ENCODE measurements around the gene ZNF541. TPM values are rescaled to one million over a fixed set of nuclear protein-coding genes. Genes with fewer than 3 reads are reported as not detected.

Gene ZNF541, protein sequence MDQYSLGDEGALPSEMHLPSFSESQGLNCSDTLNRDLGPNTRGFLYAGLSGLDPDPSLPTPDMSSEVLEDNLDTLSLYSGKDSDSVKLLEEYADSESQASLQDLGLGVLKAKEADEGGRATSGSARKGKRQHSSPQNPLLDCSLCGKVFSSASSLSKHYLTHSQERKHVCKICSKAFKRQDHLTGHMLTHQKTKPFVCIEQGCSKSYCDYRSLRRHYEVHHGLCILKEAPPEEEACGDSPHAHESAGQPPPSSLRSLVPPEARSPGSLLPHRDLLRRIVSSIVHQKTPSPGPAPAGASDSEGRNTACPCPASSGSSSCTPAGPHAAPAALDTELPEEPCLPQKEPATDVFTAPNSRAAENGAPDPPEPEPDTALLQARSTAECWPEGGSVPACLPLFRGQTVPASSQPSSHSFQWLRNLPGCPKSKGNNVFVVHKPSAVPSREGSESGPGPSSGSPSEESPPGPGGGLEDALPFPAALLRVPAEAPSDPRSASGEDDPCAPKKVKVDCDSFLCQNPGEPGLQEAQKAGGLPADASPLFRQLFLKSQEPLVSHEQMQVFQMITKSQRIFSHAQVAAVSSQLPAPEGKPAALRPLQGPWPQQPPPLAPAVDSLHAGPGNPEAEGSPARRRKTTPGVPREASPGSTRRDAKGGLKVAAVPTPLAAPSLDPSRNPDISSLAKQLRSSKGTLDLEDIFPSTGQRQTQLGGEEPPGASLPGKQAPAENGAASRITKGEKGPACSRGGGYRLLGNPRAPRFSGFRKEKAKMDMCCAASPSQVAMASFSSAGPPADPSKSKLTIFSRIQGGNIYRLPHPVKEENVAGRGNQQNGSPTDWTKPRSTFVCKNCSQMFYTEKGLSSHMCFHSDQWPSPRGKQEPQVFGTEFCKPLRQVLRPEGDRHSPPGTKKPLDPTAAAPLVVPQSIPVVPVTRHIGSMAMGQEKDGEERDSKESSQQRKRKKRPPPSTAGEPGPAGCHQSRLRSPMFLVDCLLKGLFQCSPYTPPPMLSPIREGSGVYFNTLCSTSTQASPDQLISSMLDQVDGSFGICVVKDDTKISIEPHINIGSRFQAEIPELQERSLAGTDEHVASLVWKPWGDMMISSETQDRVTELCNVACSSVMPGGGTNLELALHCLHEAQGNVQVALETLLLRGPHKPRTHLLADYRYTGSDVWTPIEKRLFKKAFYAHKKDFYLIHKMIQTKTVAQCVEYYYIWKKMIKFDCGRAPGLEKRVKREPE (N-terminal part only)
- under 1 TPM; 0.35 to 0.40 TPM for total RNA-seq

DNA sequence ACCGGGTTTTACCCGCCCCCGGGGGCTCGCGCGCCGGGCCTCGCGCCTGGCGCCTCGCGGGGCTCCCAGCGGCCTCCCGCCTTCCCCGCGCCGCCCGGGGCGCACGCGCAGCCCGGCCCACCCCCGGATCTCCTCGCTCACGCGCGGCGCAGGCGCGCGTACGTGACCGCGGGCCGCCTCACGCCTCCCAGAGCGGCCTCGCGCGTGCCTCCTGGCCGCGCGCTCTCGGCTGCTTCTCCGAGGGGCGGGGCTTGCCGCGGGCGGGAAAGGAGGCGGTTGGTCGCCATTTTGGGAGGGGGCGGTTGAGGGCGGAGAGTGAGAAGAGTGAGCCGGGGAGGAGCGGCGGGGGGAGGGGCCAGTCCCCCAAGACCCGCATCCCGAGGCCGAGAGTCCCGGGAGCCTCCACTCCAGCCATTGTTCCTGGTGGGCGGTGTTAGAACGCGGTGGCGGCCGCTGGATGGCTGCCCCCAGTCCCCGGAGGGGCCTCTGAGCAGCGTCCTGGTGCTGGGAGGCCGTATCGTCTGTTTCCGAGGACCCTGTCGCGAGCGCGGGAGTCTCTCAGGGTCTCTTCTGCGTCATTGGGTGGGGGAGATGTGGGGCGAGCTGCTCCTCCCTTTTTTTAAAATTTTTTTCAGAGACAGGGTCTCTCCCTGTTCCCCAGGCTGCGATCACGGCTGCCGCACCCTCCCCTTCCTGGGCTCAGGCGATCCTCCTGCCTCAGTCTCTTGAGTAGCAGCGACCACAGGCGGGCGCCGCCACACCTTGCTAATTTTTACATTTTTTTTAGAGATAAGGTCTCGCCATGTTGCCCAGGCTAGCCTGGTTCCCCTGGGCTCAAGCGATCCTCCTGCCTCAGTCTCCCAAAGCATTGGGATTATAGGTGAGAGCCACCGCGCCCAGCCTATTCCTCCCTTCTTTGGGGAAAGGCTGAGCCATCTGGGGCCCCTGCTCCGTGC, at the start of gene ZNF541:
Gene ZNF541 (minus strand): TSS at position 78 of the 956 bp plus-strand sequence. CDS start 17,292 bp downstream, outside the sequence.
- peak; percentile 78 for DNase-seq
- peak within 1 kb of the TSS; percentile 36 for H3K27ac Mint-ChIP-seq
- POLR2A ChIA-PET, result no interaction called here
- H3K36me3 Mint-ChIP-seq (ENCODE audit: low read depth), result no peaks in the 10 kb centered on the region
- H3K4me3 Mint-ChIP-seq, result peak within 1 kb of the TSS; percentile 25
- H3K27me3 Mint-ChIP-seq, result peaks cover 10% of the 10 kb centered on the region
- H3K9me3 Mint-ChIP-seq, result no peaks in the 10 kb centered on the region
- CTCF ChIA-PET, result interaction anchor here (1.0 to 1.3 kb wide), 2 partner anchors 10 to 137 kb away, joined by 3 to 4 read pairs; no protein-coding TSS in a partner anchor
- peaks cover 39% of the 10 kb centered on the region for H3K4me1 Mint-ChIP-seq

- ChIA-PET CTCF (no interaction called here), POLR2A (no interaction called here)
- H3K27ac Mint-ChIP-seq, result no peak overlapping the region
- H3K4me1 Mint-ChIP-seq, result peaks cover 15% of the 10 kb centered on the region
- no peak overlapping the region for H3K4me3 Mint-ChIP-seq
- H3K36me3 Mint-ChIP-seq (ENCODE audit: low read depth), result peaks cover 2% of the 10 kb centered on the region
- no peaks in the 10 kb centered on the region for H3K9me3 Mint-ChIP-seq
- H3K27me3 Mint-ChIP-seq, result no peaks in the 10 kb centered on the region
- DNase-seq, result no peak
Observed at GRCh38 chr19:47619763-47620162, 46.8 kb upstream of the ZNF541 start.

- H3K9me3 Mint-ChIP-seq, result peaks cover 2% of the 10 kb centered on the region
- H3K4me1 Mint-ChIP-seq, result peaks cover 15% of the 10 kb centered on the region
- no peak overlapping the region for H3K27ac Mint-ChIP-seq
- ChIA-PET CTCF (no interaction called here), POLR2A (no interaction called here)
- H3K4me3 Mint-ChIP-seq, result no peak overlapping the region
- H3K27me3 Mint-ChIP-seq, result no peaks in the 10 kb centered on the region
- DNase-seq, result no peak
- peaks cover 11% of the 10 kb centered on the region for H3K36me3 Mint-ChIP-seq (ENCODE audit: low read depth)
Observed at GRCh38 chr19:47618771-47619170, 45.8 kb upstream of the ZNF541 start.

DNA sequence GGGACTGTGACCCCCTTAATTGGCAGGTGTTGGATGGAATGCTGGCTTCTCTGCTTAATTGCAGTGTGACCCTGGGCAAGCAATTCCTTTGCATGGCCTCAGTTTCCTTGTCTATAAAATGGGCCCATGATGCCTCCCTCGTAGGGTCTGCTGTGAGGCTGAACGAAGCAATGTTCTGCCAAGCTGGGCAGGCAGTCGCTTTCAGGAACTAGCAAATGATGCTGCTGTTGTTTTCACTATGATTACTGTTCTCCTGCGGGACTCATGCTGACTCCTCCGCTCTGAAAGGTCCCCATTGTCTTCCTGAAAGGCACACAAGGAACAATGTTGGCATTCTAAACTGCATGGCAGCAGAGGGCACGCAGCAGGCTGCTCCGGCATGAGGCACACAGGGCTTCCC, 42.8 kb upstream of the ZNF541 start:
- Mint-ChIP-seq H3K27me3 (no peaks in the 10 kb centered on the region), H3K4me3 (no peak overlapping the region), H3K36me3 (ENCODE audit: low read depth) (peaks cover 20% of the 10 kb centered on the region), H3K4me1 (peaks cover 29% of the 10 kb centered on the region), H3K27ac (no peak overlapping the region), H3K9me3 (peaks cover 2% of the 10 kb centered on the region)
- ChIA-PET CTCF (interaction anchor here (0.7 kb wide), 1 partner anchor 103 kb away, joined by 3 read pairs; no protein-coding TSS in a partner anchor), POLR2A (no interaction called here)
- DNase-seq, result no peak

- H3K27ac Mint-ChIP-seq, result no peak overlapping the region
- no peak for DNase-seq
- H3K36me3 Mint-ChIP-seq (ENCODE audit: low read depth), result peaks cover 21% of the 10 kb centered on the region
- no peaks in the 10 kb centered on the region for H3K27me3 Mint-ChIP-seq
- H3K4me1 Mint-ChIP-seq, result peaks cover 34% of the 10 kb centered on the region
- H3K9me3 Mint-ChIP-seq, result peaks cover 2% of the 10 kb centered on the region
- CTCF ChIA-PET, result no interaction called here
- POLR2A ChIA-PET, result interaction anchor here (0.7 kb wide), 1 partner anchor 111 kb away, joined by 4 read pairs; no protein-coding TSS in a partner anchor
- no peak overlapping the region for H3K4me3 Mint-ChIP-seq
Observed at GRCh38 chr19:47615230-47615629, 42.3 kb upstream of the ZNF541 start.

- POLR2A ChIA-PET, result interaction anchor here (0.7 kb wide), 1 partner anchor 110 kb away, joined by 4 read pairs; no protein-coding TSS in a partner anchor
Observed at GRCh38 chr19:47614559-47614958, 41.6 kb upstream of the ZNF541 start.

DNA sequence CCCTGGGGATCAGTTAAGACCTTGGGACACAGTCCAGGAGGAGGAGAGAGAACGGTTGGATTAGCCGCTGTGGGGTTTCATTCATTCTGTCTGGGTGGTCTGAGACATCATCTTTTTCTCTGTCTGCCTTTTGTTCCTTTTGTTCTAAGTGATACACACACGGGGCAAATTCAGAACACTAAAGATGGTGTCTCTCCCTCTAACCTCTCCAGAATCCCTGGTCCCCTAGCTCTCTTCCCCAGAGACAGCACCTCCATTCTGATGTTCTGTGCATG, 41.0 kb upstream of the ZNF541 start:
- Mint-ChIP-seq H3K9me3 (peaks cover 2% of the 10 kb centered on the region), H3K36me3 (ENCODE audit: low read depth) (peaks cover 21% of the 10 kb centered on the region), H3K27me3 (no peaks in the 10 kb centered on the region), H3K4me1 (peaks cover 27% of the 10 kb centered on the region), H3K27ac (peak overlapping the region; percentile 42), H3K4me3 (no peak overlapping the region)
- POLR2A ChIA-PET, result no interaction called here
- CTCF ChIA-PET, result interaction anchor here (1.1 kb wide), 1 partner anchor 10 kb away, joined by 4 read pairs; no protein-coding TSS in a partner anchor
- no peak for DNase-seq

More at GRCh38 chr19:47614559-47614958, 41.6 kb upstream of the ZNF541 start:
- Mint-ChIP-seq H3K36me3 (ENCODE audit: low read depth) (peaks cover 21% of the 10 kb centered on the region), H3K27ac (no peak overlapping the region), H3K4me3 (no peak overlapping the region), H3K9me3 (peaks cover 2% of the 10 kb centered on the region), H3K27me3 (no peaks in the 10 kb centered on the region), H3K4me1 (peaks cover 28% of the 10 kb centered on the region)
- no peak for DNase-seq
- CTCF ChIA-PET, result interaction anchor here (1.1 kb wide), 1 partner anchor 9 kb away, joined by 4 read pairs; no protein-coding TSS in a partner anchor

GRCh38 chr19:47613165-47614020, 40.4 kb upstream of the ZNF541 start:
- no peak overlapping the region for H3K4me3 Mint-ChIP-seq
- peaks cover 27% of the 10 kb centered on the region for H3K4me1 Mint-ChIP-seq
- H3K27me3 Mint-ChIP-seq, result no peaks in the 10 kb centered on the region
- no peak for DNase-seq
- ChIA-PET POLR2A (no interaction called here), CTCF (no interaction called here)
- peaks cover 21% of the 10 kb centered on the region for H3K36me3 Mint-ChIP-seq (ENCODE audit: low read depth)
- H3K9me3 Mint-ChIP-seq, result peaks cover 2% of the 10 kb centered on the region
- peak overlapping the region; percentile 42 for H3K27ac Mint-ChIP-seq

- Mint-ChIP-seq H3K27ac (peak overlapping the region; percentile 87), H3K36me3 (ENCODE audit: low read depth) (peaks cover 32% of the 10 kb centered on the region), H3K4me1 (peaks cover 33% of the 10 kb centered on the region), H3K9me3 (peaks cover 2% of the 10 kb centered on the region), H3K27me3 (no peaks in the 10 kb centered on the region), H3K4me3 (peak overlapping the region; percentile 73)
- POLR2A ChIA-PET, result no interaction called here
- CTCF ChIA-PET, result interaction anchor here (0.6 to 2.2 kb wide), 9 partner anchors 10 to 174 kb away, joined by 3 to 11 read pairs (median 3); partner anchors contain the start of gene KPTN
- DNase-seq, result no peak
Observed at GRCh38 chr19:47610902-47611301, 38.0 kb upstream of the ZNF541 start.

DNA sequence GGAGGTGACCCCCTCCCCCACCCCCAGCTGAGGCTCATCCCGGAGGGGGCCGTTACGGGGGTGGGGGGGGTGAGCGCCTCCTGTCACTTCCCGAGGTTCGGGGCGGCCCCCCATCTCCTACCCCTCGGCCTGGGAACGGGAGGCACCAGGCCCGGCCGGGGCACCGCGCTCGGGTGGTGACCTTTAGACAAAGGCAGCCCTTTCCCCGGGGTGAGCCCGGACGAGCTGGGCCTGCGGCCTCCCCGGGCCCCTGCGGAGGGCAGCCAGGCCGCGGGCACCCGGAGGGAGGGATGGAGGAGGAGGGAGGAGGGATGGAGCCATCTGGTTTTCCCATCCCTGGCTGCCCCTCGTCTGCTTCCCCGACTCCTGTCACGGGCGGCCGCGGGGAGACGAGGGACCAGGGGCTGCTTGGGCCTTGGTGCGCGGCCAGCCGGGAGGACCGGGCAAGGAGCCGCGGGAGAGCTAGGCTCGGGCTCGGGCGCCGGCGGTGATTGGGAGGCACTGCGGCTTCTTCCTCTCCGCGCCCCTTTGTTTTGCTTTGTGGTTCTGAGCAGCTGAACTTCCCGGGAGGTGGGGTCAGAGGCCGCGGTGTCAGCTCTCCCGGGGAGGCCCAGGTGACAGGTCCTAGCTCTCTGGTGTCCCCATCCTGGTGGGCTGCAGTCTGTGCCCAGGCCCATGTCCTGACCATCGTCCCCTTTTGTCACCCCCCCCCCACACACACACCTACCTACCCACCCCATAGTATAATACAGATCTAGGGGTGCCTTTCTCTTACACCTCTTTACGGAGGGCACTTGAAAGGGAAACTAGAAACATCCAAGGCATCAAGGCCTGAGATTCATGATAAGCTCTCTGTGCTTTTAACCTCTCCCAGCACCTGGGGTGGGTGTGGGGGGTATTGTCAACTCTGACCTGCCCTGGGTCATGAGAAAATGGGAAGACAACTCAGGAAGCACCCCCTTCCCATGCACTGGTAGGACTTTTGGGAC, 37.3 kb upstream of the ZNF541 start:
- Mint-ChIP-seq H3K9me3 (peaks cover 2% of the 10 kb centered on the region), H3K4me3 (peak overlapping the region; percentile 73), H3K4me1 (peaks cover 29% of the 10 kb centered on the region), H3K27me3 (no peaks in the 10 kb centered on the region), H3K27ac (peak overlapping the region; percentile 87), H3K36me3 (ENCODE audit: low read depth) (peaks cover 30% of the 10 kb centered on the region)
- ChIA-PET CTCF (interaction anchor here (0.6 to 2.2 kb wide), 9 partner anchors 11 to 174 kb away, joined by 3 to 11 read pairs (median 3); partner anchors contain the start of gene KPTN), POLR2A (interaction anchor here (0.6 kb wide), 2 partner anchors 12 to 261 kb away, joined by 4 read pairs; partner anchors contain the start of gene DHX34)
- peak; percentile 71 for DNase-seq
